GM18951 (cell line): ENCODE data around the gene TOR1A.

Source experiments
- POLR2A ChIP-seq: IDR thresholded peaks from 4 replicates; pipeline ENCODE4 v1.6.1; 2011; ENCODE audit warnings: mild to moderate bottlenecking; ENCODE audit not compliant: insufficient read length, insufficient read depth; ENCODE audit errors: extremely low read depth
- in situ Hi-C: fragments of 300-500 bp; cut with MboI; formaldehyde crosslinking; loops from one replicate; pipeline ENCODE4 v1.12.0; 2022; ENCODE audit warnings: low sequenced_read_pairs, mixed read lengths, inconsistent platforms; ENCODE audit not compliant: unreplicated experiment

Gene TOR1A

GRCh38 chr9:129860653-129861446 lies 36.9 kb upstream of the TOR1A start:
- in situ Hi-C loops = no loop called here
- TF ChIP-seq POLR2A = no peak

GRCh38 chr9:129858167-129858962 lies 34.4 kb upstream of the TOR1A start:
- no peak for TF ChIP-seq POLR2A
- in situ Hi-C loops = no loop called here

- TF ChIP-seq POLR2A = no peak
- in situ Hi-C loops = no loop called here
Observed at GRCh38 chr9:129857207-129857606, 33.3 kb upstream of the TOR1A start.

- in situ Hi-C loops = no loop called here
- no peak for TF ChIP-seq POLR2A
Observed at GRCh38 chr9:129854588-129855110, 30.7 kb upstream of the TOR1A start.

- no peak for TF ChIP-seq POLR2A
- in situ Hi-C loops = no loop called here
Observed at GRCh38 chr9:129853614-129854013, 29.7 kb upstream of the TOR1A start.

GRCh38 chr9:129852579-129852978 lies 28.6 kb upstream of the TOR1A start:
- in situ Hi-C loops = no loop called here
- no peak for TF ChIP-seq POLR2A

GRCh38 chr9:129851821-129852220 lies 27.9 kb upstream of the TOR1A start:
- TF ChIP-seq POLR2A = no peak
- in situ Hi-C loops = no loop called here

- in situ Hi-C loops = no loop called here
- TF ChIP-seq POLR2A = no peak
Observed at GRCh38 chr9:129850821-129851550, 27.1 kb upstream of the TOR1A start.

GRCh38 chr9:129849901-129850300 lies 26.0 kb upstream of the TOR1A start:
- no peak for TF ChIP-seq POLR2A
- in situ Hi-C loops = no loop called here

GRCh38 chr9:129848712-129849441 lies 24.9 kb upstream of the TOR1A start:
- in situ Hi-C loops = no loop called here
- TF ChIP-seq POLR2A = no peak

GRCh38 chr9:129845373-129845772 lies 21.4 kb upstream of the TOR1A start:
- no peak for TF ChIP-seq POLR2A
- in situ Hi-C loops = no loop called here

GRCh38 chr9:129841071-129841470 lies 17.1 kb upstream of the TOR1A start:
- in situ Hi-C loops = no loop called here
- no peak for TF ChIP-seq POLR2A

GRCh38 chr9:129840034-129840433 lies 16.1 kb upstream of the TOR1A start:
- in situ Hi-C loops = no loop called here
- TF ChIP-seq POLR2A = no peak
